ENCODE measurements around the gene CLSTN2.

GRCh38 chr3:140572334-140572733, 637.3 kb downstream of the CLSTN2 start:
- TF ChIP-seq CTCF (conservative IDR thresholded peaks at IDR 0.05 in 1 of 2, IDR thresholded peaks at IDR 0.05 in 1 of 2; ENCODE audit: extremely low read depth in 1 of 2, insufficient read depth in 1 of 2, low read depth in 1 of 2, low read length in 2 of 2) (no peak), EZH2 (IDR thresholded peaks at IDR 0.05; ENCODE audit: borderline replicate concordance, low read length) (no peak)
